A549 (cell line): ENCODE results near the gene SNAPC2.
"Not testable (repeated sequence)": the region's sequence is repeated elsewhere in the genome, so short reads cannot be mapped to it uniquely, and the experiment has no call there.

ENCODE experiments used
- NFE2L2 ChIP-seq: fragments of 150-350 bp; conservative IDR thresholded peaks from 2 replicates; pipeline ENCODE4 v1.6.1; 2014; ENCODE audit warnings: low read length
- POLR2A ChIP-seq: IDR thresholded peaks from 2 replicates; pipeline ENCODE4 v1.6.1; 2012; ENCODE audit warnings: mild to moderate bottlenecking, low read length
- TF ChIP-seq, protein P1 (sequence below): fragments of >200 bp; sonication (Bioruptor Twin); formaldehyde crosslinking; IDR thresholded peaks from 3 replicates; pipeline ENCODE4 v1.5.1; 2016

DNA sequence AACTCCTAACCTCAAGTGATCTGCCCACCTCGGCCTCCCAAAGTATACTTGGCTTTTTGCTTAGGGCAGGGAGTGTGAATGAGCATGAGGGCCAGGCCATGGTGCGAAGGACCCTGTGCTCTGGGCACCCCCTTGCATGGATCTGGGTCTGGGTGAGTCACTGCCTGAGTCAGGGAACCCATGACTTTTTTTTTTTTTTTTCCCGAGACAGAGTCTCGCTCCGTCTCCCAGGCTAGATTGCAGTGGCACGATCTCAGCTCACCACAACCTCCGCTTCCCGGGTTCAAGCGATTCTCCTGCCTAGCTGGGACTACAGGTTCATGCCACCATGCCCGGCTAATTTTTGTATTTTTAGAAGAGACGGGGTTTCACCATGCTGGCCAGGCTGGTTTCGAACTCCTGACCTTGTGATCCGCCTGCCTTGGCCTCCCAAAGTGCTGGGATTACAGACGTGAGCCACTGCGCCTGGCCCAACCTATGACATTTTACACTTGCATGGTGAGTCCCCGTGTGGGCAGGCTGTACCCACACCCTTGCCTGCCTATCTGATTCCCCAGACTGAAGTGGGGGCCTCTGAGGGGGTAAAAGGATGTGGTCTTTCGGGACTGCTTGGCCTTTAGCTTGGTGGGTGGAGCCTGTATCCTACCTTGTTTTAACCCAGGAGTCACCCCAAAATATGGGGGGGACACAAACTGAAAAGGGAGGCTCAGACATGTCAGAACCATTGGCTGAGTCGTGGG lies 26.6 kb upstream of the SNAPC2 start:
- TF ChIP-seq, protein P1, sequence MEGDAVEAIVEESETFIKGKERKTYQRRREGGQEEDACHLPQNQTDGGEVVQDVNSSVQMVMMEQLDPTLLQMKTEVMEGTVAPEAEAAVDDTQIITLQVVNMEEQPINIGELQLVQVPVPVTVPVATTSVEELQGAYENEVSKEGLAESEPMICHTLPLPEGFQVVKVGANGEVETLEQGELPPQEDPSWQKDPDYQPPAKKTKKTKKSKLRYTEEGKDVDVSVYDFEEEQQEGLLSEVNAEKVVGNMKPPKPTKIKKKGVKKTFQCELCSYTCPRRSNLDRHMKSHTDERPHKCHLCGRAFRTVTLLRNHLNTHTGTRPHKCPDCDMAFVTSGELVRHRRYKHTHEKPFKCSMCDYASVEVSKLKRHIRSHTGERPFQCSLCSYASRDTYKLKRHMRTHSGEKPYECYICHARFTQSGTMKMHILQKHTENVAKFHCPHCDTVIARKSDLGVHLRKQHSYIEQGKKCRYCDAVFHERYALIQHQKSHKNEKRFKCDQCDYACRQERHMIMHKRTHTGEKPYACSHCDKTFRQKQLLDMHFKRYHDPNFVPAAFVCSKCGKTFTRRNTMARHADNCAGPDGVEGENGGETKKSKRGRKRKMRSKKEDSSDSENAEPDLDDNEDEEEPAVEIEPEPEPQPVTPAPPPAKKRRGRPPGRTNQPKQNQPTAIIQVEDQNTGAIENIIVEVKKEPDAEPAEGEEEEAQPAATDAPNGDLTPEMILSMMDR, result not testable (repeated sequence)
- not testable (repeated sequence) for TF ChIP-seq POLR2A, NFE2L2
